Nephron (organoid): ENCODE data around the gene XXYLT1.
"Not testable (repeated sequence)": the region's sequence is repeated elsewhere in the genome, so short reads cannot be mapped to it uniquely, and the experiment has no call there.

Experiments
- H3K27ac Mint-ChIP-seq, 3 experiments: 2 replicates each; pipeline ENCODE4 v1.8.0; 2020; ENCODE audit warnings: mixed read lengths in 3 of 3, mild to moderate bottlenecking in 2 of 3, moderate library complexity in 1 of 3
- H3K27me3 Mint-ChIP-seq: 2 replicates; pipeline ENCODE4 v1.8.0; 2021; ENCODE audit warnings: low read depth, mild to moderate bottlenecking, moderate library complexity, mixed read lengths
- H3K36me3 Mint-ChIP-seq: 2 replicates; pipeline ENCODE4 v1.8.0; 2020; ENCODE audit warnings: low read depth, mixed read lengths
- H3K4me1 Mint-ChIP-seq: 2 replicates; pipeline ENCODE4 v1.8.0; 2020; ENCODE audit warnings: mixed read lengths
- H3K4me3 Mint-ChIP-seq, 3 experiments: 2 replicates each; pipeline ENCODE4 v1.8.0; 2020; ENCODE audit warnings: mild to moderate bottlenecking in 3 of 3, mixed read lengths in 3 of 3, moderate library complexity in 2 of 3
- H3K9me3 Mint-ChIP-seq: 2 replicates; pipeline ENCODE4 v1.8.0; 2020; ENCODE audit warnings: mixed read lengths
- TF ChIP-seq, protein P1 (sequence below), 3 experiments: fragments of 200-600 bp; sonication (generic); IDR thresholded peaks; one replicate each; pipeline ENCODE4 v1.5.0; 2021; ENCODE audit warnings: antibody characterized with exemption in 3 of 3; ENCODE audit not compliant: unreplicated experiment in 3 of 3

The XXYLT1 gene

DNA sequence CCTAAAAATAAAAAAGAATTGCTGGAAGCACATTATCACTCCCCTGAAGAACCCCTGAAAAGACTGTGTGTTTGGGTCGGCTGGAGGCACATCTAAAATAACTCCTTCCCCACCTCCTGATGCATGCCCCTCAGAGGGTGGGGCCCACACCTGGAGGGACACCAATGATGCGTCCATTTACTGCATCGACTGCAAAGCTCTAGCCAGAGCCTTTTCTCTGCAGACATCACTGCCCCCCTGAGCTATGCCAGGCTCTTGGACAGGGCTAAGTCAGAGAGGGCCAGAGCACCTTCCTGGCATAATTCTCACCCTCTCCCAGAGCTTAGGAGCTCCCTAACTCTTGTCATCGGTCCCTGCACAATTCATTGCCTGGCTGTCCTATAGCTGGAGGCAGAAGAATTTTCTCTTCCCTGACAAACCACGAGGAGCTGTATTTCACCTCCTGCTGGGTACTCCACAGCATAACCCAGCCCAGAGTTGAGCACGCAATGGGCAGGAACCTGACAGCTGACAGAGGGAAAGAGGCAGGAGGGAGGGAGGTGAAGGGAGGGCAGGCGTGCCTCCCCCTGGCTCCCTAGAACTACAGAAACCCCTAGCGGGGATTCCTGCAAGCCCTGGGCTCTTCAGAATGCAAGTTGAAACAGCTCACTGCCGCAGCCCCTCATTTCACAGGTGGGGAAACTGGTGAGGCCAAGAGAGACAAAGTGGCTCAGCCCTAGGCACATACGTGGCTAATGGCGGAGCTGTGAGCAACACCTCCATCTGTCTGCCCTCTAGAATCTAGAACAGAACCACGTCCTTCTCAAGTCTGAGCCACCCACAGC, 46.6 kb downstream of the XXYLT1 start:
- Mint-ChIP-seq H3K27ac (peak overlapping the region in 1 of 3 experiments; percentile 44), H3K9me3 (peaks cover 2% of the 10 kb centered on the region), H3K36me3 (peaks cover 27% of the 10 kb centered on the region), H3K4me3 (no peak overlapping the region), H3K27me3 (no peaks in the 10 kb centered on the region), H3K4me1 (peaks cover 26% of the 10 kb centered on the region)
- TF ChIP-seq, protein P1, sequence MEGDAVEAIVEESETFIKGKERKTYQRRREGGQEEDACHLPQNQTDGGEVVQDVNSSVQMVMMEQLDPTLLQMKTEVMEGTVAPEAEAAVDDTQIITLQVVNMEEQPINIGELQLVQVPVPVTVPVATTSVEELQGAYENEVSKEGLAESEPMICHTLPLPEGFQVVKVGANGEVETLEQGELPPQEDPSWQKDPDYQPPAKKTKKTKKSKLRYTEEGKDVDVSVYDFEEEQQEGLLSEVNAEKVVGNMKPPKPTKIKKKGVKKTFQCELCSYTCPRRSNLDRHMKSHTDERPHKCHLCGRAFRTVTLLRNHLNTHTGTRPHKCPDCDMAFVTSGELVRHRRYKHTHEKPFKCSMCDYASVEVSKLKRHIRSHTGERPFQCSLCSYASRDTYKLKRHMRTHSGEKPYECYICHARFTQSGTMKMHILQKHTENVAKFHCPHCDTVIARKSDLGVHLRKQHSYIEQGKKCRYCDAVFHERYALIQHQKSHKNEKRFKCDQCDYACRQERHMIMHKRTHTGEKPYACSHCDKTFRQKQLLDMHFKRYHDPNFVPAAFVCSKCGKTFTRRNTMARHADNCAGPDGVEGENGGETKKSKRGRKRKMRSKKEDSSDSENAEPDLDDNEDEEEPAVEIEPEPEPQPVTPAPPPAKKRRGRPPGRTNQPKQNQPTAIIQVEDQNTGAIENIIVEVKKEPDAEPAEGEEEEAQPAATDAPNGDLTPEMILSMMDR (IDR thresholded peaks at IDR 0.05; ENCODE audit: unreplicated experiment in 3 of 3): no peak

DNA sequence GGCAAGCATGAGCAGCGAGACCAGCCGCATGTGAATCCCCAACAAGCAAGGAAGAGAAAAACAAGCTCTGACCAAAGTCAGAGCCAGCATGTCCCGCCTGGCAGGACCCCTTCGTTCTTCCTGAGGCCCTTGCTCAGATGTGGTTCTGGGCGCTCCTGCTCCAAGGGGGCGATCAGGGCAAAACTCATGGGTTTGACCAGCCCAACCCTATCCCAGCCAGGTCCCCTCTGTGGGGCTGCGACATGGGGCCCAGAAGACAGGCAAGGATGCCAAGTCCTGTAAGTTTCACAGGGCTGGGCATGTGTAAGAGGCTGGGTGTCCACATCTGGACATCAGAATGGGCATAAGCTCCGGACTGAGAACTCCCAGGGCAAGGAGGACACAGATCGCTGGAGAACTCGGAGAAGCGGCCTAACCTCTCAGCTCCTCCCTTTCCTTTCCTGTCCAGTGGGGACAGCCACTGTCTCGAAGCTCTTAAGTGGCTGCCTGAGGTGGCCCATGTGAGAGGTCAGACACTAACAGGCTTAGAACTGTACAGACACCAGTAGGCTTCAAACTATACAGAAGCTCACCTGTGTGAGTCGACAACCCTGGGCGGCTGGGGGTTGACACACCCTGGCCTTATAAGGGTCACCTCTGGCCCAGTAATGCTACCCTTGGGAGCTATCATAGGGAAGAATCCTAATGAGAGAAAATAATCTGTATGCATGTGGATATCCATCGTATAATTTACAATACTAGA, 48.9 kb downstream of the XXYLT1 start:
- peaks cover 24% of the 10 kb centered on the region for H3K4me1 Mint-ChIP-seq
- no peaks in the 10 kb centered on the region for H3K27me3 Mint-ChIP-seq
- H3K27ac Mint-ChIP-seq: peak overlapping the region in 2 of 3 experiments; percentile 23 to 37
- TF ChIP-seq, protein P1 (IDR thresholded peaks at IDR 0.05; ENCODE audit: unreplicated experiment in 3 of 3): no peak
- no peak overlapping the region for H3K4me3 Mint-ChIP-seq
- H3K36me3 Mint-ChIP-seq: peaks cover 31% of the 10 kb centered on the region
- peaks cover 2% of the 10 kb centered on the region for H3K9me3 Mint-ChIP-seq

DNA sequence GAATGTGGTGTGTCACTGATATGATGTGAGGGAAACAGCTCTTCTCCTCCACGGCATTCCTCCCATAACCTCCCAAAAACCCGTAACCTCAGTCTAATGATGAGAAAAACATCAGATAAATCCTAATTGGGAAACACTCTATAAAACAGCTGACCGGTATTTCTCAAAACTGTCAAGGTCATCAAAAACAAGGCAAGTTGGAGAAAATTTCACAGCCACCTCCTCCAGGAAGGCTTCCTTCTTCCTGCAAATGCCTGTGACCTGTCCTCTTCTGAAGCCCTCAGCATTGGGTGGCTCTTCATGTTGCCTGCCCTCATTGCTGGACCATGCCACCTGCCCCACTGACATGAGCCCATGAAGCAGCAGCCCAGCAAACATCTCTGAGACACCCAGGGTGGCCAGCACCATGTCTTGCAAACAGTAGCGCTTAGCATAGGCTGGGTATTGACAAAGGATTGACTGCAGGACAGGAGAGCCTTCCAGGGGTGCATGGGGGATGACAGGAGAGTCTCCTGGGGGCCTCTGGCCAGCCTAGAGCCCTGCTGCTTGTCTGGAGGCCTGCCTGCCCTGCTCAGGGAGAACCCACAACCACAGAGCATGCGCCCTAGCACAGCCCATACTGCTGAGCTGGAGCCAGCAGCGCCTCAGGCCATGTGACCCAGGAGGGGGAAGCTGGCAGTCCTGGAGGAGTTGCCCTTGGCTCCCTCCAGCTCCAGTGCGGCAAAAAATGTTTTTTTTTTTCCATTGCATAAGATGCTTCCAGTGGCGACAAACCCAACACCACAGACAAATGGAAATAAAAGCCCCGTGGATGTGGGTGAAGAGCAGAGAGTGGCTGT, 49.7 kb downstream of the XXYLT1 start:
- no peak overlapping the region for H3K4me3 Mint-ChIP-seq
- TF ChIP-seq, protein P1 (IDR thresholded peaks at IDR 0.05; ENCODE audit: unreplicated experiment in 3 of 3): no peak
- no peaks in the 10 kb centered on the region for H3K27me3 Mint-ChIP-seq
- peaks cover 22% of the 10 kb centered on the region for H3K4me1 Mint-ChIP-seq
- H3K27ac Mint-ChIP-seq: peak overlapping the region in 1 of 3 experiments; percentile 3
- H3K9me3 Mint-ChIP-seq: peaks cover 2% of the 10 kb centered on the region
- peaks cover 26% of the 10 kb centered on the region for H3K36me3 Mint-ChIP-seq

DNA sequence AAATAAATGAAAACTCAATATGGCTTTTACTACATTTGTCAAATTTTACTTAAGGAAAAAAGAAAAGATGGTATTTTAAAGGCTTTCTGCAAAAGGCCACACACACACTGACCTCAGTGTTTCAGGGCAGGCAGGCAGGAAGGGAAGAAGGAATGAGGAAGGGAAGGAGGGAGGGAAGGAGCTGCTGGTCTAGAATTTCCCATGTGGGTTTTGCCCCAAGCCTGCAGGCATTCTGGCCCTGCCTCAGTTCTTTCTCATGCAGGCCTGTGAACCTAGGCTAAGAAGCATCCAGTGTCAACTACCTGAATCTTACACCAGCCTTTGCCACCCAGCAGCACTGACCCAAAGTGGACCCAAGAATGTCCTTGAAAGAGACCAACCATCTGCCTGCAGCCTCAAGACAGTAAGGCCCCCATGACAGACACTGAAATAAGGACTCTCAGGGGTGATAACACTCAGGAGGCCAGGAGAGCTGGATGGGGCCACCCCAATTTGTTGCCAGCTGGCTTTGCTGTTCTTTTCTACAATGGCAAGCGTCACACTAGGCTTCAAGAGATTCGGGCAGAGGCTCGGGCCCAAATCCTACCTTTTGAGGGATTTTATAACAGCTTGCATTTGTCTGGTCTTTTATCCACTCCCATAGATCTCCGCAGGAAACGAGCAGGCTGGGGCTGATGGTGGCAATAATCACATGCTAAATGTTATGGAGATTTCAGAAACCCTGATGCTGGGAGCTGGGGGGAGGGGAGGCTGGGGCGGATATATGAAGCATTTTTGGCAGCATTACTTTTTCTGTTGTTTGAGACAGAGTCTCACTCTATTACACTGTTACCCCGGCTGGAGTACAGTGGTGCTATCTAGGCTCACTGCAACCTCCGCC, 51.4 kb downstream of the XXYLT1 start:
- Mint-ChIP-seq H3K27ac (peak overlapping the region in 1 of 3 experiments; percentile 82), H3K27me3 (no peaks in the 10 kb centered on the region), H3K36me3 (peaks cover 26% of the 10 kb centered on the region), H3K9me3 (peaks cover 2% of the 10 kb centered on the region), H3K4me3 (no peak overlapping the region), H3K4me1 (peaks cover 22% of the 10 kb centered on the region)
- TF ChIP-seq, protein P1 (IDR thresholded peaks at IDR 0.05; ENCODE audit: unreplicated experiment in 3 of 3): no peak

DNA sequence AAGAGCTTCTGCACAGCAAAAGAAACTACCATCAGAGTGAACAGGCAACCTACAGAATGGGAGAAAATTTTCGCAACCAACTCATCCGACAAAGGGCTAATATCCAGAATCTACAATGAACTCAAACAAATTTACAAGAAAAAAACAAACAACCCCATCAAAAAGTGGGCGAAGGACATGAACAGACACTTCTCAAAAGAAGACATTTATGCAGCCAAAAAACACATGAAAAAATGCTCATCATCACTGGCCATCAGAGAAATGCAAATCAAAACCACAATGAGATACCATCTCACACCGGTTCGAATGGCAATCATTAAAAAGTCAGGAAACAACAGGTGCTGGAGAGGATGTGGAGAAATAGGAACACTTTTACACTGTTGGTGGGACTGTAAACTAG, 52.6 kb downstream of the XXYLT1 start:
- H3K27ac Mint-ChIP-seq, H3K27me3 Mint-ChIP-seq, H3K4me3 Mint-ChIP-seq, H3K9me3 Mint-ChIP-seq: not testable (repeated sequence)
- peaks cover 28% of the 10 kb centered on the region for H3K36me3 Mint-ChIP-seq
- H3K4me1 Mint-ChIP-seq: peaks cover 19% of the 10 kb centered on the region

DNA sequence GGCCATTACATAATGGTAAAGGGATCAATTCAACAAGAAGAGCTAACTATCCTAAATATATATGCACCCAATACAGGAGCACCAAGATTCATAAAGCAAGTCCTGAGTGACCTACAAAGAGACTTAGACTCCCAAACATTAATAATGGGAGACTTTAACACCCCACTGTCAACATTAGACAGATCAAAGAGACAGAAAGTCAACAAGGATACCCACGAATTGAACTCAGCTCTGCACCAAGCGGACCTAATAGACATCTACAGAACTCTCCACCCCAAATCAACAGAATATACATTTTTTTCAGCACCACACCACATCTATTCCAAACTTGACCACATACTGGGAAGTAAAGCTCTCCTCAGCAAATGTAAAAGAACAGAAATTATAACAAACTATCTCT, 55.4 kb downstream of the XXYLT1 start:
- H3K4me1 Mint-ChIP-seq: peaks cover 20% of the 10 kb centered on the region
- peaks cover 33% of the 10 kb centered on the region for H3K36me3 Mint-ChIP-seq
- H3K27me3 Mint-ChIP-seq, H3K9me3 Mint-ChIP-seq, H3K27ac Mint-ChIP-seq, H3K4me3 Mint-ChIP-seq: not testable (repeated sequence)
